GM19240 (cell line): Measurements from ENCODE around the gene CTBP1.
A peak's percentile ranks its signal among the peaks of the same experiment; 100 is the strongest.

Experiments
- DNase-seq: peaks from one replicate; pipeline ENCODE4 v3.0.0; 2011; ENCODE audit warnings: low spot score; ENCODE audit not compliant: insufficient read length

CTBP1 gene

GRCh38 chr4:1177274-1178141 lies 71.4 kb downstream of the CTBP1 start:
- no peak for DNase-seq

GRCh38 chr4:1176398-1177273 lies 72.3 kb downstream of the CTBP1 start:
- no peak for DNase-seq

- DNase-seq: no peak
Measured at GRCh38 chr4:1175635-1176229, 73.2 kb downstream of the CTBP1 start.

- no peak for DNase-seq
Measured at GRCh38 chr4:1174941-1175634, 73.8 kb downstream of the CTBP1 start.

- no peak for DNase-seq
Measured at GRCh38 chr4:1172971-1173757, 75.8 kb downstream of the CTBP1 start.

GRCh38 chr4:1172228-1172851 lies 76.6 kb downstream of the CTBP1 start, which contains the start of gene SPON2:
TSS of gene SPON2 (minus strand) at chr4:1172583.
- DNase-seq: no peak

GRCh38 chr4:1171311-1172227 lies 77.4 kb downstream of the CTBP1 start:
- DNase-seq: no peak

- DNase-seq: no peak
Measured at GRCh38 chr4:1170976-1171310, 78.0 kb downstream of the CTBP1 start.

- no peak for DNase-seq
Measured at GRCh38 chr4:1170156-1170975, 78.6 kb downstream of the CTBP1 start.

- no peak for DNase-seq
Measured at GRCh38 chr4:1169691-1170096, 79.2 kb downstream of the CTBP1 start.

- no peak for DNase-seq
Measured at GRCh38 chr4:1169171-1169671, 79.7 kb downstream of the CTBP1 start.

- no peak for DNase-seq
Measured at GRCh38 chr4:1168191-1169101, 80.5 kb downstream of the CTBP1 start.

GRCh38 chr4:1167244-1167949 lies 81.5 kb downstream of the CTBP1 start:
- DNase-seq: peak; percentile 72

GRCh38 chr4:1166509-1167243 lies 82.3 kb downstream of the CTBP1 start:
- no peak for DNase-seq

- no peak for DNase-seq
Measured at GRCh38 chr4:1164956-1165545, 83.9 kb downstream of the CTBP1 start.
